Keratinocyte (primary cell): ENCODE results near the gene MRPL45. TPM values are rescaled to one million over a fixed set of nuclear protein-coding genes. Genes with fewer than 3 reads are reported as not detected.

Source experiments
- DNase-seq: peaks from one replicate; pipeline ENCODE4 v3.0.0-alpha.2; 2011; ENCODE audit warnings: low read depth, missing footprints, low spot score
- FAIRE-seq: peaks from 2 replicates; lab custom pipeline; 2011; peaks lifted over from hg19 to GRCh38; lab: Jason Lieb, UNC
- H2AFZ ChIP-seq: 2 replicates; pipeline ENCODE4 v1.6.0; 2012; ENCODE audit warnings: low read length, control low read depth, inconsistent platforms; ENCODE audit not compliant: control insufficient read depth
- H3K27ac ChIP-seq: 2 replicates; pipeline ENCODE4 v1.5.1; 2011; ENCODE audit warnings: low read length; ENCODE audit not compliant: control insufficient read depth, insufficient read depth
- H3K27me3 ChIP-seq: 3 replicates; pipeline ENCODE4 v1.6.0; 2011; ENCODE audit warnings: low read length; ENCODE audit not compliant: control insufficient read depth, insufficient read depth; ENCODE audit errors: extremely low read depth
- H3K36me3 ChIP-seq, 2 experiments: 2 replicates in 1 of 2; 3 replicates in 1 of 2; pipeline ENCODE4 v1.5.1; 2011; ENCODE audit warnings: low read length in 2 of 2, mild to moderate bottlenecking in 1 of 2; ENCODE audit not compliant: control insufficient read depth in 2 of 2, insufficient read depth in 2 of 2; ENCODE audit errors: extremely low read depth in 1 of 2
- H3K4me1 ChIP-seq: 3 replicates; pipeline ENCODE4 v1.5.1; 2011; ENCODE audit warnings: low read length; ENCODE audit not compliant: control insufficient read depth, insufficient read depth; ENCODE audit errors: extremely low read depth
- H3K4me2 ChIP-seq: 3 replicates; pipeline ENCODE4 v1.6.0; 2011; ENCODE audit warnings: low read depth, low read length; ENCODE audit not compliant: control insufficient read depth, insufficient read depth; ENCODE audit errors: extremely low read depth
- H3K4me3 ChIP-seq, 3 experiments: fragments of 200-600 bp in 1 of 3; sonication (generic) in 1 of 3; 2 replicates in 2 of 3; 3 replicates in 1 of 3; pipeline ENCODE4 v1.5.1; 2011 to 2016; ENCODE audit warnings: low read length in 3 of 3, mild to moderate bottlenecking in 3 of 3, control low read depth in 2 of 3, inconsistent platforms in 1 of 3, low read depth in 1 of 3, mixed read lengths in 1 of 3, mixed run types in 1 of 3, moderate library complexity in 1 of 3; ENCODE audit not compliant: control insufficient read depth in 2 of 3, insufficient read depth in 2 of 3; ENCODE audit errors: extremely low read depth in 1 of 3
- H3K79me2 ChIP-seq: 2 replicates; pipeline ENCODE4 v1.6.0; 2012; ENCODE audit warnings: low read length; ENCODE audit not compliant: control insufficient read depth, insufficient read depth
- H3K9ac ChIP-seq: 3 replicates; pipeline ENCODE4 v1.6.0; 2011; ENCODE audit warnings: low read length; ENCODE audit not compliant: control insufficient read depth, insufficient read depth; ENCODE audit errors: extremely low read depth
- H3K9me1 ChIP-seq: 3 replicates; pipeline ENCODE4 v1.6.0; 2011; ENCODE audit warnings: low read length; ENCODE audit not compliant: control insufficient read depth, insufficient read depth; ENCODE audit errors: extremely low read depth
- H3K9me3 ChIP-seq: 2 replicates; pipeline ENCODE4 v1.5.1; 2012; ENCODE audit warnings: low read depth, low read length; ENCODE audit not compliant: control insufficient read depth
- H4K20me1 ChIP-seq: 3 replicates; pipeline ENCODE4 v1.6.0; 2011; ENCODE audit warnings: low read length; ENCODE audit not compliant: control insufficient read depth, insufficient read depth; ENCODE audit errors: extremely low read depth
- EZH2 ChIP-seq: IDR thresholded peaks from one replicate; pipeline ENCODE4 v1.6.1; 2012; ENCODE audit warnings: inconsistent platforms, mild to moderate bottlenecking, low read length, moderate library complexity
- dilution Hi-C: fragments of 300-500 bp; cut with MboI; formaldehyde crosslinking; loops from one replicate; pipeline ENCODE4 v1.7.0; 2020; ENCODE audit warnings: low sequenced_read_pairs; ENCODE audit not compliant: extremely low pct_ligation_motif_present
- polyA plus RNA-seq, 5 experiments: library from polyadenylated mRNA; depleted of rRNA in 3 of 5; stranded (reverse) in 3 of 5; stranded (forward) in 1 of 5; unstranded in 1 of 5; fragments of >200 nt; gene quantifications; 1 replicate in 1 of 5; 2 replicates in 3 of 5; 3 replicates in 1 of 5; pipeline versions ENCODE4 v1.2.1 to v1.2.3, GENCODE V29; 2011 to 2012; ENCODE audit warnings: missing spikeins in 2 of 5, low read depth in 1 of 5, low replicate concordance in 1 of 5
- TF ChIP-seq, protein P1 (sequence below), 3 experiments: IDR thresholded peaks in 1 of 3; conservative IDR thresholded peaks in 1 of 3; optimal IDR thresholded peaks in 1 of 3; 2 replicates in 2 of 3; 3 replicates in 1 of 3; pipeline versions ENCODE3 to v1.5.1; 2011; ENCODE audit warnings: low read length in 3 of 3, mild to moderate bottlenecking in 3 of 3, moderate library complexity in 2 of 3, control low read depth in 1 of 3, inconsistent platforms in 1 of 3; ENCODE audit not compliant: insufficient read depth in 2 of 3; ENCODE audit errors: extremely low read depth in 1 of 3

MRPL45 gene
- polyA plus RNA-seq, 1 donor (not counting 4 experiments of a cell fraction or from before 2014, with no cell fraction given): 64.9 TPM

DNA sequence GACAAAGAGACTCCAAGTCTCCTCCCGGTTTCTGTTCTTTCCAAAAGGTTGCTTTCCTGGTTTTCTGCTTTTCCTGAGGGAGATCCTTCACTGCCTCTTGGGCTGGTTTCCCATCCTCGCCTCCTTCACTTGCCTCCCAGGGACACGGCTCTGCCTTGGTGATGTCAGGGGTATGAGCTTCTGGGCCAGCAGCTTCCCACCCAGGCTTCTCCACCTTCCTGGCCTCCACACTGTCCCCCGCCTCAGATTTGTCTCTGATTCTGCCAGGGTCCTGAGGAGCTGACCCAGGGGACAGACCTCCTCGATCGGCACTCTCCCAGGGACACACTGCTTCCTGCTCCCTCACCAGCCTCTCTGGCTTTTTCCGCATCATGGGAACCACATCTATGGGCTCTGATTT, 32.3 kb downstream of the MRPL45 start:
- no peaks in the 10 kb centered on the region for H3K9me3 ChIP-seq
- no peak overlapping the region for H2AFZ ChIP-seq
- TF ChIP-seq EZH2: no peak
- TF ChIP-seq, protein P1, sequence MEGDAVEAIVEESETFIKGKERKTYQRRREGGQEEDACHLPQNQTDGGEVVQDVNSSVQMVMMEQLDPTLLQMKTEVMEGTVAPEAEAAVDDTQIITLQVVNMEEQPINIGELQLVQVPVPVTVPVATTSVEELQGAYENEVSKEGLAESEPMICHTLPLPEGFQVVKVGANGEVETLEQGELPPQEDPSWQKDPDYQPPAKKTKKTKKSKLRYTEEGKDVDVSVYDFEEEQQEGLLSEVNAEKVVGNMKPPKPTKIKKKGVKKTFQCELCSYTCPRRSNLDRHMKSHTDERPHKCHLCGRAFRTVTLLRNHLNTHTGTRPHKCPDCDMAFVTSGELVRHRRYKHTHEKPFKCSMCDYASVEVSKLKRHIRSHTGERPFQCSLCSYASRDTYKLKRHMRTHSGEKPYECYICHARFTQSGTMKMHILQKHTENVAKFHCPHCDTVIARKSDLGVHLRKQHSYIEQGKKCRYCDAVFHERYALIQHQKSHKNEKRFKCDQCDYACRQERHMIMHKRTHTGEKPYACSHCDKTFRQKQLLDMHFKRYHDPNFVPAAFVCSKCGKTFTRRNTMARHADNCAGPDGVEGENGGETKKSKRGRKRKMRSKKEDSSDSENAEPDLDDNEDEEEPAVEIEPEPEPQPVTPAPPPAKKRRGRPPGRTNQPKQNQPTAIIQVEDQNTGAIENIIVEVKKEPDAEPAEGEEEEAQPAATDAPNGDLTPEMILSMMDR (optimal IDR thresholded peaks at IDR 0.05 in 1 of 3, IDR thresholded peaks at IDR 0.05 in 1 of 3, conservative IDR thresholded peaks at IDR 0.05 in 1 of 3; ENCODE audit: extremely low read depth in 1 of 3, insufficient read depth in 2 of 3, low read length in 3 of 3): no peak
- no peak overlapping the region for H3K27ac ChIP-seq
- H3K4me3 ChIP-seq: no peak overlapping the region
- no peaks in the 10 kb centered on the region for H3K9me1 ChIP-seq
- H3K79me2 ChIP-seq: no peaks in the 10 kb centered on the region
- H3K9ac ChIP-seq: no peak overlapping the region
- H3K4me2 ChIP-seq: no peak overlapping the region
- H3K27me3 ChIP-seq: no peaks in the 10 kb centered on the region
- H4K20me1 ChIP-seq: peaks cover 2% of the 10 kb centered on the region
- FAIRE-seq: no peak
- no peaks in the 10 kb centered on the region for H3K36me3 ChIP-seq
- DNase-seq: no peak
- H3K4me1 ChIP-seq: no peaks in the 10 kb centered on the region
- dilution Hi-C loops: no loop called here

DNA sequence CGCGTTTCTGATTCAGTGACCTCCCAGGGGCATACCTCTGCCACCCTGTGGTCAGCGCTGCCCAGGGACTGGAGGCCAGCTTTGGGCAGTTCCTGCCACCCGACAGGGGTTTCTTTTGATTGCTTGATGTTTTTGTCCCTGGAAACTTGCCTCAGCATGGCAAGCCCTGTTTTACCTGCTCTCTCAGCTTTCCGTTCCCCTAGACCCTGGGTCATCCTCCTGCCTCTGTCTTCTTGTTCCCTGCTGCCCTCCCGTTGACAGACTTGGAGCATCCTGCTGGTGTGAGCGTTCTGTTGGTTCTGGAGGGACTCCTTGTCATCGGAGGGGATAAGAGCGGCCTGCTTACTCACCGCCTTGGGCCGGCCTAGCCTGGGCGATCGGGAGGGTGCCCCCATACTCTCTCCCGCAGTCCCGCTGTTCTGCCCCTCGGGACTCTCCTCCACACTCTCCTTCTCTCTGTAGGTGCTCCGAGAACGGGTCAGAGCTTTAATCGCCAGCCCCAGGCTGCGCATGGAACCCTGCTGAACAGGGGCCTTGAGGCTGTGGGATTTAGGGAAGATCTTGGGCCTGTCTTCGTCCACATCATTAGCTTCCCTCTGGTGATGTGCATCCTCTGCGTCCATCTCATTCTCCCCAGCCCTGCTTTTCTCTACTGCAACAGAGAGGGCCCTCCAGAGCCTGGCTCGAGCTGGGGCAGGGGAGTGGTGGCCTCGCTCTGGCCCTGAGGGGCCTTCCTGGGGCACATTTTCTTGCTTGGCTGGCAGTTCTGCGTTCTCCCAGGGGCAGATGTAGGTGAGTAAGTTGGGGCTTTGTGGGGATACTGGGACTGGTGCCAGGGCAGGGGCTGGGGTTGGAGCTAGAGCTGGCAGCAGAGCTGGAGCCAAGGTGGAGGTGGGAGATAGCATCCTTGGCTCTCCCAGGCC, 33.1 kb downstream of the MRPL45 start:
- Histone ChIP-seq H3K27me3 (no peaks in the 10 kb centered on the region), H3K9me3 (no peaks in the 10 kb centered on the region), H2AFZ (no peak overlapping the region), H3K27ac (no peak overlapping the region), H3K4me2 (no peak overlapping the region), H3K79me2 (no peaks in the 10 kb centered on the region), H3K36me3 (no peaks in the 10 kb centered on the region), H3K4me1 (no peaks in the 10 kb centered on the region), H4K20me1 (peaks cover 2% of the 10 kb centered on the region), H3K9me1 (no peaks in the 10 kb centered on the region), H3K9ac (no peak overlapping the region), H3K4me3 (no peak overlapping the region)
- TF ChIP-seq, protein P1 (optimal IDR thresholded peaks at IDR 0.05 in 1 of 3, IDR thresholded peaks at IDR 0.05 in 1 of 3, conservative IDR thresholded peaks at IDR 0.05 in 1 of 3; ENCODE audit: extremely low read depth in 1 of 3, insufficient read depth in 2 of 3, low read length in 3 of 3): no peak
- FAIRE-seq: no peak
- dilution Hi-C loops: no loop called here
- no peak for DNase-seq
